ENCODE data around the gene CFD. TPM values are rescaled to one million over a fixed set of nuclear protein-coding genes. Genes with fewer than 3 reads are reported as not detected.

Gene CFD
- total and polyA plus RNA-seq, 2 experiments from 2014 or later = 0.90 to 4.7 TPM

GRCh38 chr19:850979-851335, 8.5 kb upstream of the CFD start:
- Mint-ChIP-seq H3K4me3 (no peak overlapping the region), H3K9me3 (no peaks in the 10 kb centered on the region), H3K4me1 (peaks cover 2% of the 10 kb centered on the region; the same call in 1 of the 3 replicates), H3K27me3 (ENCODE audit: insufficient read depth, low read depth, poor library complexity) (peaks cover 6% of the 10 kb centered on the region), H3K27ac (no peak overlapping the region), H3K36me3 (ENCODE audit: low read depth) (no peaks in the 10 kb centered on the region)
- TF ChIP-seq STAT1 (IDR thresholded peaks at IDR 0.05; ENCODE audit: unreplicated experiment) (no peak), ZNF331 (CRISPR knock-in tag; IDR thresholded peaks at IDR 0.05; ENCODE audit: low read depth) (no peak), EZH2phosphoT487 (IDR thresholded peaks at IDR 0.05; ENCODE audit: unreplicated experiment) (no peak), JUNB (IDR thresholded peaks at IDR 0.05; ENCODE audit: unreplicated experiment) (no peak), CREB1 (CRISPR knock-in tag; IDR thresholded peaks at IDR 0.05; ENCODE audit: low read depth) (no peak), ZNF462 (CRISPR knock-in tag; IDR thresholded peaks at IDR 0.05) (no peak), ZNF114 (CRISPR knock-in tag; IDR thresholded peaks at IDR 0.05) (no peak), POLR2AphosphoS5 (IDR thresholded peaks at IDR 0.05; ENCODE audit: low read depth) (no peak), NANOG (IDR thresholded peaks at IDR 0.05; ENCODE audit: borderline replicate concordance) (no peak), ETS1 (IDR thresholded peaks at IDR 0.05) (no peak), EZH2 (IDR thresholded peaks at IDR 0.05; ENCODE audit: low read depth, unreplicated experiment) (no peak), CTCF (conservative IDR thresholded peaks at IDR 0.05; ENCODE audit: low read depth in 2 of 2) (no peak), REST (IDR thresholded peaks at IDR 0.05; ENCODE audit: unreplicated experiment) (no peak)
- Histone ChIP-seq H3K36me3 (ENCODE audit: insufficient read depth) (no peaks in the 10 kb centered on the region), H3K27me3 (ENCODE audit: insufficient read depth) (no peaks in the 10 kb centered on the region), H3K27ac (ENCODE audit: low read depth) (no peak overlapping the region), H4K20me1 (replicated peaks; ENCODE audit: insufficient read depth) (no peaks in the 10 kb centered on the region; the same call in 1 of the 2 replicates), H3K4me2 (no peak overlapping the region), H3K9me2 (ENCODE audit: insufficient read depth) (no peaks in the 10 kb centered on the region), H3F3A (replicated peaks; ENCODE audit: low read depth) (peaks cover 10% of the 10 kb centered on the region; the same call in 1 of the 2 replicates), H3K79me2 (replicated peaks; ENCODE audit: insufficient read depth) (no peaks in the 10 kb centered on the region), H2AFZ (no peak overlapping the region; the same call in 1 of the 2 replicates), H3K4me1 (ENCODE audit: insufficient read depth) (no peaks in the 10 kb centered on the region), H3K4me3 (no peak overlapping the region)
- no peak for DNase-seq (ENCODE audit: low spot score)
- no peak for ATAC-seq

Data from GM23338 (cell line).